K562 (cell line): Measurements from ENCODE around the gene NR1D2. TPM values are rescaled to one million over a fixed set of nuclear protein-coding genes. Genes with fewer than 3 reads are reported as not detected.

Experiments
- ARHGAP35 ChIP-seq: fragments of 450-650 bp; IDR thresholded peaks from 2 replicates; pipeline ENCODE4 v1.6.1; 2018; ENCODE audit not compliant: partially characterized antibody
- DIDO1 ChIP-seq: fragments of 450-650 bp; IDR thresholded peaks from 2 replicates; pipeline ENCODE4 v1.6.1; 2016; ENCODE audit warnings: low read depth, missing biosample characterization, missing genetic modification characterization
- DMBX1 ChIP-seq: fragments of 250-450 bp; sonication (Bioruptor Pico); IDR thresholded peaks from 2 replicates; pipeline ENCODE4 v1.8.0; 2022; ENCODE audit warnings: inconsistent platforms, mild to moderate bottlenecking, moderate library complexity, borderline replicate concordance
- DPF2 ChIP-seq: fragments of 450-650 bp; IDR thresholded peaks from 2 replicates; pipeline ENCODE4 v1.6.1; 2016
- HMGN3 ChIP-seq: IDR thresholded peaks from 2 replicates; pipeline ENCODE4 v1.6.1; 2011; ENCODE audit warnings: borderline replicate concordance, low read depth, mild to moderate bottlenecking, mixed read lengths, low read length; ENCODE audit not compliant: insufficient read length; ENCODE audit errors: extremely low read depth
- SRSF1 ChIP-seq: fragments of 200-400 bp; formaldehyde crosslinking; IDR thresholded peaks from 2 replicates; pipeline ENCODE4 v1.6.1; 2017; ENCODE audit warnings: mild to moderate bottlenecking, low read depth, low read length, moderate library complexity
- SUPT5H ChIP-seq: fragments of 450-650 bp; IDR thresholded peaks from 2 replicates; pipeline ENCODE4 v1.6.1; 2016
- ZFX ChIP-seq: sonication (generic); formaldehyde crosslinking; IDR thresholded peaks from 2 replicates; pipeline ENCODE4 v1.8.0; 2022; ENCODE audit warnings: mild to moderate bottlenecking, missing genetic modification reagents, moderate library complexity
- ZNF165 ChIP-seq: fragments of 250-450 bp; sonication (Bioruptor Pico); IDR thresholded peaks from 2 replicates; pipeline ENCODE4 v1.4.0; 2020; ENCODE audit warnings: borderline replicate concordance
- ZNF232 ChIP-seq: sonication (generic); formaldehyde crosslinking; IDR thresholded peaks from 2 replicates; pipeline ENCODE4 v1.8.0; 2022; ENCODE audit warnings: mild to moderate bottlenecking, missing genetic modification reagents
- ZNF354B ChIP-seq: fragments of 250-450 bp; sonication (Bioruptor Pico); IDR thresholded peaks from 2 replicates; pipeline ENCODE4 v1.4.0; 2020
- ZNF436 ChIP-seq: fragments of 250-450, 450-650 bp; sonication (Bioruptor Pico); formaldehyde crosslinking; IDR thresholded peaks from 2 replicates; pipeline ENCODE4 v1.7.0; 2020; ENCODE audit warnings: mild to moderate bottlenecking
- ZNF584 ChIP-seq: fragments of 200-800 bp; sonication (Bioruptor generic); IDR thresholded peaks from 2 replicates; pipeline ENCODE4 v1.6.1; 2016; ENCODE audit warnings: low read depth, mild to moderate bottlenecking, missing genetic modification characterization, missing compliant biosample characterization
- polyA plus RNA-seq, 8 experiments: library from polyadenylated mRNA; depleted of rRNA in 4 of 8; stranded (reverse) in 5 of 8; unstranded in 3 of 8; fragments of >200 nt; fragmentation: Nextera tagmentation in 2 of 8; fragmentation: Illumina TruSeq in 1 of 8; extraction: Ambion mirVana in 2 of 8; extraction: Trizol in 1 of 8; gene quantifications; 2 replicates each; pipeline versions ENCODE4 v1.2.1 to v1.2.3, GENCODE V29; 2011 to 2014; ENCODE audit warnings: inconsistent platforms in 1 of 8, missing spikeins in 1 of 8
- total RNA-seq, 7 experiments: library from RNA; depleted of rRNA in 6 of 7; stranded (reverse); fragments of >200 nt in 6 of 7; fragmentation: Illumina TruSeq in 2 of 7; extraction: Trizol in 2 of 7; gene quantifications; 2 replicates each; pipeline versions ENCODE4 v1.2.1 to v1.2.3, GENCODE V29; 2011 to 2021; ENCODE audit warnings: low replicate concordance in 1 of 7
- TF ChIP-seq, protein P1 (sequence below), 3 experiments: IDR thresholded peaks in 2 of 3; conservative IDR thresholded peaks in 1 of 3; 2 replicates each; pipeline ENCODE4 v1.5.1; 2011 to 2012; ENCODE audit warnings: low read length in 3 of 3, mild to moderate bottlenecking in 3 of 3, control low read depth in 2 of 3, improper control_type of control experiment in 1 of 3, inconsistent platforms in 1 of 3, low read depth in 1 of 3, mixed read lengths in 1 of 3, moderate library complexity in 1 of 3; ENCODE audit not compliant: insufficient read depth in 2 of 3
- TF ChIP-seq, protein P2 (sequence below), 2 experiments: fragments of 450-650 bp; formaldehyde crosslinking in 1 of 2; IDR thresholded peaks; 2 replicates each; pipeline versions ENCODE4 v1.4.0 to v1.6.1; 2014 to 2020; ENCODE audit warnings: mild to moderate bottlenecking in 2 of 2, borderline replicate concordance in 1 of 2, low read depth in 1 of 2
- TF ChIP-seq, protein P3 (sequence below): fragments of 250-450 bp; sonication (Bioruptor Pico); IDR thresholded peaks from 2 replicates; pipeline ENCODE4 v1.4.0; 2020; ENCODE audit warnings: borderline replicate concordance

Gene NR1D2
- total and polyA plus RNA-seq, 9 of the 15 experiments (the other 6 are each of a cell fraction or from before 2014, with no cell fraction given) = 1.2 to 5.5 (median 2.9) TPM

DNA sequence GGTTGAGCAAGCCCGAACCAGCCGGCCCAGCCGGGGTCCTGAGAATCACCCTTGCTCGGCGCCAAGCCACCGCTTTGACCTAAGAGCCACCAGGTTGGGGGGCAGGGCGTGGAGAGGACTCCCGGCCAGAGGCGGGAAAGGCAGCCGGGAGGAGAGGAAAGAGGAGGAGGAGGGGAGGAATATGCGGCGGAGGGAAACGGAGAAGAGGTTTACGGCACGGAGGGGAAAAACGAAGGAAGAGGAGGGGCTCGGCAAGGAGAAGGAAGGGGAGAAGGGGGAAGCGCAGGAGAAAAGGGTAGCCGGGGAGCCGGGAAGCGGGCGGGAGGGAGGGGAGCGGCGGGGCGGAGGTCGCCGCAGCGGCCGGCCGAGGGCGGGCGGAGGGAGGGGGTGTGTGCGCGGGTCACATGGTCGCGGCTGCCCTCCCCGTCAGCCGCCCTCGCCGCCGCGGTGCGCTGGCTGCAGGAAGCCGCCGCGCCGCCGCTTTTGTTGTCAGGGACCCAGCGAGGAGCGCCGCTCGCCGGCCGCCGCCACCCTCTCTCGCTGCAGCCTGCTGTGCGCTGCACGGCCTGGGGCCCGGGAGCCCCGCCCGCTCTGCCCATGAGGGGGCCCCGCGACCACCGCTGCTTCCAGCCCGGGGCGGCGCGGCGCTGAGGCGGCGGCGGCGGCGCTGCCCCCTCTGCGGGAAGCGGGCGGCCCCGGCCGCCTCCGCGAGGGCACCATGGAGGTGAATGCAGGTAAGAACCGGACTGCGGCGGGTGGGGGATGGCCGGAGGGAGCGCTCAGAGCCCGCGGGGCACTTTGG, at the start of gene NR1D2 (continued):
- TF ChIP-seq, protein P1, sequence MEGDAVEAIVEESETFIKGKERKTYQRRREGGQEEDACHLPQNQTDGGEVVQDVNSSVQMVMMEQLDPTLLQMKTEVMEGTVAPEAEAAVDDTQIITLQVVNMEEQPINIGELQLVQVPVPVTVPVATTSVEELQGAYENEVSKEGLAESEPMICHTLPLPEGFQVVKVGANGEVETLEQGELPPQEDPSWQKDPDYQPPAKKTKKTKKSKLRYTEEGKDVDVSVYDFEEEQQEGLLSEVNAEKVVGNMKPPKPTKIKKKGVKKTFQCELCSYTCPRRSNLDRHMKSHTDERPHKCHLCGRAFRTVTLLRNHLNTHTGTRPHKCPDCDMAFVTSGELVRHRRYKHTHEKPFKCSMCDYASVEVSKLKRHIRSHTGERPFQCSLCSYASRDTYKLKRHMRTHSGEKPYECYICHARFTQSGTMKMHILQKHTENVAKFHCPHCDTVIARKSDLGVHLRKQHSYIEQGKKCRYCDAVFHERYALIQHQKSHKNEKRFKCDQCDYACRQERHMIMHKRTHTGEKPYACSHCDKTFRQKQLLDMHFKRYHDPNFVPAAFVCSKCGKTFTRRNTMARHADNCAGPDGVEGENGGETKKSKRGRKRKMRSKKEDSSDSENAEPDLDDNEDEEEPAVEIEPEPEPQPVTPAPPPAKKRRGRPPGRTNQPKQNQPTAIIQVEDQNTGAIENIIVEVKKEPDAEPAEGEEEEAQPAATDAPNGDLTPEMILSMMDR (IDR thresholded peaks at IDR 0.05 in 2 of 3, conservative IDR thresholded peaks at IDR 0.05 in 1 of 3; ENCODE audit: insufficient read depth in 2 of 3, low read depth in 1 of 3, low read length in 3 of 3) = peak in 2 of 3 experiments; percentile 32 to 52; a peak in 3 of 6 replicates
- no peak for TF ChIP-seq ZNF584 (CRISPR knock-in tag)
- no peak for TF ChIP-seq ARHGAP35
- no peak for TF ChIP-seq ZNF165 (CRISPR knock-in tag)
- peak; percentile 51 for TF ChIP-seq HMGN3
- TF ChIP-seq, protein P2, sequence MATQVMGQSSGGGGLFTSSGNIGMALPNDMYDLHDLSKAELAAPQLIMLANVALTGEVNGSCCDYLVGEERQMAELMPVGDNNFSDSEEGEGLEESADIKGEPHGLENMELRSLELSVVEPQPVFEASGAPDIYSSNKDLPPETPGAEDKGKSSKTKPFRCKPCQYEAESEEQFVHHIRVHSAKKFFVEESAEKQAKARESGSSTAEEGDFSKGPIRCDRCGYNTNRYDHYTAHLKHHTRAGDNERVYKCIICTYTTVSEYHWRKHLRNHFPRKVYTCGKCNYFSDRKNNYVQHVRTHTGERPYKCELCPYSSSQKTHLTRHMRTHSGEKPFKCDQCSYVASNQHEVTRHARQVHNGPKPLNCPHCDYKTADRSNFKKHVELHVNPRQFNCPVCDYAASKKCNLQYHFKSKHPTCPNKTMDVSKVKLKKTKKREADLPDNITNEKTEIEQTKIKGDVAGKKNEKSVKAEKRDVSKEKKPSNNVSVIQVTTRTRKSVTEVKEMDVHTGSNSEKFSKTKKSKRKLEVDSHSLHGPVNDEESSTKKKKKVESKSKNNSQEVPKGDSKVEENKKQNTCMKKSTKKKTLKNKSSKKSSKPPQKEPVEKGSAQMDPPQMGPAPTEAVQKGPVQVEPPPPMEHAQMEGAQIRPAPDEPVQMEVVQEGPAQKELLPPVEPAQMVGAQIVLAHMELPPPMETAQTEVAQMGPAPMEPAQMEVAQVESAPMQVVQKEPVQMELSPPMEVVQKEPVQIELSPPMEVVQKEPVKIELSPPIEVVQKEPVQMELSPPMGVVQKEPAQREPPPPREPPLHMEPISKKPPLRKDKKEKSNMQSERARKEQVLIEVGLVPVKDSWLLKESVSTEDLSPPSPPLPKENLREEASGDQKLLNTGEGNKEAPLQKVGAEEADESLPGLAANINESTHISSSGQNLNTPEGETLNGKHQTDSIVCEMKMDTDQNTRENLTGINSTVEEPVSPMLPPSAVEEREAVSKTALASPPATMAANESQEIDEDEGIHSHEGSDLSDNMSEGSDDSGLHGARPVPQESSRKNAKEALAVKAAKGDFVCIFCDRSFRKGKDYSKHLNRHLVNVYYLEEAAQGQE (IDR thresholded peaks at IDR 0.05; ENCODE audit: borderline replicate concordance) = peak; percentile 52
- TF ChIP-seq, protein P2 (CRISPR knock-in tag; IDR thresholded peaks at IDR 0.05; ENCODE audit: low read depth) = no peak
- TF ChIP-seq ZNF436 (CRISPR knock-in tag) = no peak
- TF ChIP-seq ZFX (CRISPR knock-in tag) = no peak
- no peak for TF ChIP-seq DIDO1 (tag)
- TF ChIP-seq DPF2 = peak; percentile 80
- no peak for TF ChIP-seq SRSF1
- no peak for TF ChIP-seq ZNF354B (CRISPR knock-in tag)
- TF ChIP-seq SUPT5H = peak; percentile 75
- TF ChIP-seq DMBX1 (CRISPR knock-in tag) = no peak
- TF ChIP-seq, protein P3, sequence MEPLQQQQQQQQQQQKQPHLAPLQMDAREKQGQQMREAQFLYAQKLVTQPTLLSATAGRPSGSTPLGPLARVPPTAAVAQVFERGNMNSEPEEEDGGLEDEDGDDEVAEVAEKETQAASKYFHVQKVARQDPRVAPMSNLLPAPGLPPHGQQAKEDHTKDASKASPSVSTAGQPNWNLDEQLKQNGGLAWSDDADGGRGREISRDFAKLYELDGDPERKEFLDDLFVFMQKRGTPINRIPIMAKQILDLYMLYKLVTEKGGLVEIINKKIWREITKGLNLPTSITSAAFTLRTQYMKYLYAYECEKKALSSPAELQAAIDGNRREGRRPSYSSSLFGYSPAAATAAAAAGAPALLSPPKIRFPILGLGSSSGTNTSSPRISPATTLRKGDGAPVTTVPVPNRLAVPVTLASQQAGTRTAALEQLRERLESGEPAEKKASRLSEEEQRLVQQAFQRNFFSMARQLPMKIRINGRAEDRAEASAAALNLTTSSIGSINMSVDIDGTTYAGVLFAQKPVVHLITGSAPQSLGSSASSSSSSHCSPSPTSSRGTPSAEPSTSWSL (CRISPR knock-in tag) = no peak
- no peak for TF ChIP-seq ZNF232
